AG04450 (cell line): ENCODE results near the gene SPTBN5. TPM values are rescaled to one million over a fixed set of nuclear protein-coding genes. Genes with fewer than 3 reads are reported as not detected.

Experiments used
- CTCF ChIA-PET: fragments of 300-600, 350-600 bp; formaldehyde crosslinking; extraction: SDS; loops from one replicate; lab custom pipeline; 2022; ENCODE audit warnings: antibody characterized with exemption, inconsistent platforms; lab: Charles Lee
- POLR2A ChIA-PET: fragments of 350-600 bp; formaldehyde crosslinking; extraction: SDS; loops from one replicate; lab custom pipeline; 2021; ENCODE audit warnings: antibody characterized with exemption, inconsistent platforms; lab: Yijun Ruan, JAX
- DNase-seq: peaks from one replicate; pipeline ENCODE4 v3.0.0-alpha.2; 2011; ENCODE audit warnings: low read depth, low spot score
- H3K27ac ChIP-seq: one replicate; pipeline ENCODE4 v1.5.1; 2012; ENCODE audit warnings: low read depth, low read length, control low read depth
- H3K27me3 ChIP-seq: one replicate; pipeline ENCODE4 v1.6.0; 2012; ENCODE audit warnings: low read length; ENCODE audit not compliant: control insufficient read depth, insufficient read depth
- H3K4me3 ChIP-seq: 2 replicates; pipeline ENCODE4 v1.5.1; 2011; ENCODE audit warnings: mild to moderate bottlenecking, low read depth, low read length, control low read depth
- H3K9me3 ChIP-seq: 2 replicates; pipeline ENCODE4 v1.5.1; 2012; ENCODE audit warnings: low read length; ENCODE audit not compliant: control insufficient read depth, insufficient read depth
- polyA plus RNA-seq: library from polyadenylated mRNA; depleted of rRNA; stranded (reverse); fragments of >200 nt; gene quantifications from 2 replicates; pipeline ENCODE4 v1.2.3, GENCODE V29; 2011
- TF ChIP-seq, protein P1 (sequence below): IDR thresholded peaks from 2 replicates; pipeline ENCODE4 v1.5.1; 2011; ENCODE audit warnings: low read depth, low read length, control low read depth, inconsistent platforms

SPTBN5 gene
- polyA plus RNA-seq, 1 experiment, result 0.14 TPM

DNA sequence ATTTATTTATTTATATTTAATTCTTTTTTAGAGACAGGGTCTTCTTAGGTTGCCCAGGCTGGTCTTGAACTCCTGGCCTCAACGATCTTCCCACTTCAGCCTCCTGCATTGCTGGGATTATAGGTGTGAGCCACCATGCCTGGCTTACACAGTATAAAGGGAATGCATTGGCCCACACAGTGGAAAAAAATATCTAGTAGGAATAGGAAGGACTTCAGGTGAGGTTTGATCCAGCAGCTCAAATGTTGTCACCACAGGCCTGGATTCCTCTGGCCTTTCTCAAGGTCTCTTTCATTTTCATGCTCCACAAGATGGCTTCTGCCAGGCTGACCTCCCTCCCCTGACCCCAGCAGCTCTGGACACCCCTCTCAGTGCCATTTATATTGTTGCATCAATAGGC is 2.1 kb upstream of the SPTBN5 start:
- no peaks in the 10 kb centered on the region for H3K27me3 ChIP-seq
- TF ChIP-seq, protein P1, sequence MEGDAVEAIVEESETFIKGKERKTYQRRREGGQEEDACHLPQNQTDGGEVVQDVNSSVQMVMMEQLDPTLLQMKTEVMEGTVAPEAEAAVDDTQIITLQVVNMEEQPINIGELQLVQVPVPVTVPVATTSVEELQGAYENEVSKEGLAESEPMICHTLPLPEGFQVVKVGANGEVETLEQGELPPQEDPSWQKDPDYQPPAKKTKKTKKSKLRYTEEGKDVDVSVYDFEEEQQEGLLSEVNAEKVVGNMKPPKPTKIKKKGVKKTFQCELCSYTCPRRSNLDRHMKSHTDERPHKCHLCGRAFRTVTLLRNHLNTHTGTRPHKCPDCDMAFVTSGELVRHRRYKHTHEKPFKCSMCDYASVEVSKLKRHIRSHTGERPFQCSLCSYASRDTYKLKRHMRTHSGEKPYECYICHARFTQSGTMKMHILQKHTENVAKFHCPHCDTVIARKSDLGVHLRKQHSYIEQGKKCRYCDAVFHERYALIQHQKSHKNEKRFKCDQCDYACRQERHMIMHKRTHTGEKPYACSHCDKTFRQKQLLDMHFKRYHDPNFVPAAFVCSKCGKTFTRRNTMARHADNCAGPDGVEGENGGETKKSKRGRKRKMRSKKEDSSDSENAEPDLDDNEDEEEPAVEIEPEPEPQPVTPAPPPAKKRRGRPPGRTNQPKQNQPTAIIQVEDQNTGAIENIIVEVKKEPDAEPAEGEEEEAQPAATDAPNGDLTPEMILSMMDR, result no peak
- CTCF ChIA-PET, result interaction anchor here (1.9 kb wide), 1 partner anchor 8 kb away, joined by 16 read pairs; no protein-coding TSS in a partner anchor
- H3K4me3 ChIP-seq, result no peak overlapping the region
- H3K27ac ChIP-seq, result no peak overlapping the region
- POLR2A ChIA-PET, result no interaction called here
- no peak for DNase-seq
- H3K9me3 ChIP-seq, result no peaks in the 10 kb centered on the region; the same call in 1 of the 2 replicates

DNA sequence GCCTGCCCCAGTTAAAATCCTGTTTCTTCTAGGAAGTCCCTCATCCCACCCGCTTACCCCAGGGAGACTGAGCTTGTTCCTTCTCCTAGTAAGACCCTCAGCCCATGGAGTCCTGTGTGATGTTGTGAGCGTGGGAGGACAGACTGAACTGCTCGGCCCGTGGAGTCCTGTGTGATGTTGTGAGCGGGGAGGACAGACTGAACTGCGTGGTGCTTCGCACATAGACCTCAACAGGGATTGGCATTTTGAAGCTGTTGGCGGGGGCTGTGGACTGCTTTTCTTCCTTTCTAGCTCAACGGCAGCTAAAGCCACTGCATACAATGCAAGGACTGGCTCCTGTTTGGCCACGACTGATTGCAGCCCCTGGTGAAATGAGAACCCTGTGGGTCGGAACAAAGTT is 1.6 kb upstream of the SPTBN5 start:
- no peak for DNase-seq
- TF ChIP-seq, protein P1, result no peak
- H3K27me3 ChIP-seq, result no peaks in the 10 kb centered on the region
- no peaks in the 10 kb centered on the region; the same call in 1 of the 2 replicates for H3K9me3 ChIP-seq
- CTCF ChIA-PET, result interaction anchor here (1.9 kb wide), 1 partner anchor 9 kb away, joined by 16 read pairs; no protein-coding TSS in a partner anchor
- POLR2A ChIA-PET, result no interaction called here
- H3K27ac ChIP-seq, result no peak overlapping the region
- H3K4me3 ChIP-seq, result no peak overlapping the region

DNA sequence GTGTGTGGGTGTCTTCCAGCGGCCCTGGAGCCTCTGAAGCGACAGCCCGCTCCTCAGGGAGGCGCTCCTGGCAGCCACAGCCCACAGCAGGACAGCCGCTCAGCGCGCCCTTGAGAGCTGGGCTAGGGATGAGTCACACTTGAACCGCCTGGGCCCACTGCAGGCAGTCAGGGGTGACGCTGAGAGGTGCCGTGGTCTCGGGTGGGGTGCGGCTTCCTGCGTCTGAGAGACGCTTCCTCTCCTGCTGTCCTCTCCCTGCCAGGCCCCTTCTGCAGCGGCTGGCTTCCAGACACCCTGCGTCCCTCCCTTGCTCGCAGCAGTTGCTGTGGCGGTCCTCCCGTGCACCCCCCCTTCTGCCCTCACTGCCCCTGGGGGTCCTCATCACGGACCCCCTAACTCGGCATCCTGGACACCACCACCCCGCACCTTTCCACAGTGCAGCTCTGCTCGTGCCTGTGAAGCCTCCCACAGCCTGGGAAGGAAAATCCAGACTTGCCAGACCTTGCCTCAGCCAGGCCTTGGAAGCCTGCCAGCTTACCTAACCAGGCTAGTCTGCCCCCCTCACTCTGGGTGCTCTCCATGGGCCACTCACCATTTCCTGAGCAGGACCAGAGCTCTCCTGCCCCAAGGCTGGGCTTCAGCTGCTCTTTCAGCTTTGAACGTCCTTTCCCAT is 1.1 kb upstream of the SPTBN5 start:
- Histone ChIP-seq H3K4me3 (no peak overlapping the region), H3K27me3 (no peaks in the 10 kb centered on the region), H3K9me3 (no peaks in the 10 kb centered on the region; the same call in 1 of the 2 replicates), H3K27ac (peak overlapping the region; percentile 11)
- DNase-seq, result no peak
- ChIA-PET POLR2A (no interaction called here), CTCF (interaction anchor here (1.9 kb wide), 1 partner anchor 9 kb away, joined by 16 read pairs; no protein-coding TSS in a partner anchor)
- TF ChIP-seq, protein P1, result no peak

DNA sequence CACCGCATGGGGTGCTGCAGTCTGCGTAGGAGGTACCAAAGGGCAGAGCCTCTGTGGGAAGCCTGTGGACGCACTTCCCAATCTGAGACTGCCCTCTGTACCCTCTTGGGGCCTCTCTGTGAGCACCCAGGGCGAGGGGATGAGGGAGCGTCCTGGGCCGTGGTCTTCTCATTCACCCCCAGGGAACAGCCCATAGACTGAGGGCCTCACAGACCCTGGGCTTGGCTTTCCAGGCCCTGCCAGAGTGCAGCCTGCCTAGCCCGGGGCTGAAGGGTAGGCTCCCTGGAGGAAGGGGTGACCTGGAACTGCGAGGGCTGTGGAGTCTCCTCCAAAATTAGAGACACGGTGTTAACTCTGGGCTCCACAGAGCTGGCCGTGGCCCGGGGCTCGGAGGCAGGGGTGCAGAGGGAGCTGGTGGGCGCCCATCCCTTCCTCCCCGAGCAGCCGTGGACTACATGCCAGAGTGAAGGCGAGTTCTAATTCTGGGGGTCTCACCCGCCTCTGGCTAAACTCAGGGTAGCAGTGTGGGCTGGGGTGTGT is 468 bp upstream of the SPTBN5 start:
- Histone ChIP-seq H3K27me3 (no peaks in the 10 kb centered on the region), H3K9me3 (no peaks in the 10 kb centered on the region; the same call in 1 of the 2 replicates), H3K27ac (no peak overlapping the region), H3K4me3 (no peak overlapping the region)
- ChIA-PET POLR2A (no interaction called here), CTCF (interaction anchor here (1.9 kb wide), 1 partner anchor 10 kb away, joined by 16 read pairs; no protein-coding TSS in a partner anchor)
- no peak for DNase-seq
- TF ChIP-seq, protein P1, result no peak
